Measurements from ENCODE around the gene KLF13. TPM values are rescaled to one million over a fixed set of nuclear protein-coding genes. Genes with fewer than 3 reads are reported as not detected.
A peak's percentile ranks its signal among the peaks of the same experiment; 100 is the strongest.

The KLF13 gene
- total and polyA plus RNA-seq, 7 donors, result 18.7 to 71.9 (median 25.0) TPM

DNA sequence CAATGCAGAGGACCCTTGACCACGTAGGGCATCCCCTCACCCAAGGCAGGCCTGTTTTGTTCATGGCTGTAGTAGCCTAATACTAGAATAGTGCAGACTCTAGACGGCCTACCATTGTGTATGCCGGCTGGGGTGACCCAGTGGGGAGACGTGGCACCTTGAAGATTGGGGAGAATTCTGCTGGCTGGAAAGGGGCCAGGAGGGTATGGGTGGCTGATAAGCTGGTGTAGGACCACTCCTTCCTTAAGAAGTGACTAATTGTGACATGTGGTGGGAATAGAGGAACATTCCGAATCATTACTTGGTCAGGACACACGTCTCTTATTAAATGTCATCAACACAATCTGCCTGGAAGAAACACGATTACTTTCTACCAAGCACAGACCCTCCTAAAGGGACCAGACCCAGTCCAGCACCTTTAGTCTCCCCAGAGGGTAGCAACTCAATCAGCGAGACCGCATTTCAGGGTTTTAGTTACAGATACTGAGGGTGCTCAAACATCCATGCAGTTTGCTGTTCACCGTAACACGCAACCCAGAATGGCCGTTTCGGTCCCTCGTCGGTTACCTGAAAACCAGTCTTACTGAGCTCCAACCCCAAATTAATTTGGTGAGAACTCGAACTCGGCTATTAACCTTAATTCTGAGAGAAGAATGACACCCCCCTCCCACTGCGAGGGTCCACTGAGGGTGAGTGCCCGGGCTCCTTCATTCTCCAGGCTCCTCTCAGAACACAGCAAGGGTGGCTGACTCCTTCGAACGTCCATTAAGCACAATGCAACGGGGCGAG lies 1.6 kb upstream of the KLF13 start:
- Histone ChIP-seq H3K36me3 (no peaks in the 10 kb centered on the region), H3K27ac (peak overlapping the region; percentile 99 to 100 (median 100)), H3K4me3 (peak overlapping the region; percentile 75 to 95 (median 82)), H3K9me3 (no peaks in the 10 kb centered on the region), H3K4me1 (peaks cover 0 to 27% (median 22%) of the 10 kb centered on the region in 4 donors), H3K27me3 (no peaks in the 10 kb centered on the region)
- 54 to 57% methylated on average over 23 of the region's 23 CpGs for WGBS, 2 donors
- no peak for DNase-seq
- intact Hi-C loops (cut with DNase I), result loop anchor here (1.0 to 5.0 kb wide), 3 partner anchors 68 to 333 kb away; partner anchors contain the start of gene MTMR10
- TF ChIP-seq, protein P1, sequence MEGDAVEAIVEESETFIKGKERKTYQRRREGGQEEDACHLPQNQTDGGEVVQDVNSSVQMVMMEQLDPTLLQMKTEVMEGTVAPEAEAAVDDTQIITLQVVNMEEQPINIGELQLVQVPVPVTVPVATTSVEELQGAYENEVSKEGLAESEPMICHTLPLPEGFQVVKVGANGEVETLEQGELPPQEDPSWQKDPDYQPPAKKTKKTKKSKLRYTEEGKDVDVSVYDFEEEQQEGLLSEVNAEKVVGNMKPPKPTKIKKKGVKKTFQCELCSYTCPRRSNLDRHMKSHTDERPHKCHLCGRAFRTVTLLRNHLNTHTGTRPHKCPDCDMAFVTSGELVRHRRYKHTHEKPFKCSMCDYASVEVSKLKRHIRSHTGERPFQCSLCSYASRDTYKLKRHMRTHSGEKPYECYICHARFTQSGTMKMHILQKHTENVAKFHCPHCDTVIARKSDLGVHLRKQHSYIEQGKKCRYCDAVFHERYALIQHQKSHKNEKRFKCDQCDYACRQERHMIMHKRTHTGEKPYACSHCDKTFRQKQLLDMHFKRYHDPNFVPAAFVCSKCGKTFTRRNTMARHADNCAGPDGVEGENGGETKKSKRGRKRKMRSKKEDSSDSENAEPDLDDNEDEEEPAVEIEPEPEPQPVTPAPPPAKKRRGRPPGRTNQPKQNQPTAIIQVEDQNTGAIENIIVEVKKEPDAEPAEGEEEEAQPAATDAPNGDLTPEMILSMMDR (IDR thresholded peaks at IDR 0.05), result no peak
- TF ChIP-seq POLR2AphosphoS5 (IDR thresholded peaks at IDR 0.05), result no peak
- TF ChIP-seq EP300 (IDR thresholded peaks at IDR 0.05), result no peak

DNA sequence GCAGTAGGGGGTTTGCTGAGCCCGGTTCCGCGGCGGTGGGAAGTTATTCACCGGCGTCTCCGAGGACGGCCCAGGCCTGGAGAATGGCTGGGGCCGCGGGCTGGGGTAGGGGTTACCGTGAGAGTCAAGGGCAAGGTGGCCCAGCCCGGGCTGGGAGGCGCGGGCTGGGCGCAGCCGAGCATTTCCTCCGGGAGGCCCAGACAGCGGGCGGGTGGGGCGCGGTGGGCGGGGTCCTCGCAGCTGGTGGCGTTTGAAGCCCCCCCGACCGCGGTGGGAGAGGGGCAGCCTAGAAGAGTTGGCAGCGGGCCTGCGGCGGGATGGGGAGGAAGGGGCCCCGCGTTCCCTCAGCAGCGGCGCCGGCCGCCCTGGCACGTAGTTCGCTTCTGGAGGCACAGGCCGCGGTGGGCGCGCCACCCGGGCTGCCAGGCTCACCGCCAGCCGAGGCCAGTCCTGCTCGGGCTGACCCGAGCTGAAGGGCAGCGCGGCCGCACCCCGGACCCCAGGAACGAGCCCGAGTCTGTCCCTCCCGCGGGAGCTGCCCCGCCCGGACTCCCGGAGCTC lies 960 bp upstream of the KLF13 start:
- peaks cover 0 to 34% (median 29%) of the 10 kb centered on the region in 4 donors for H3K4me1 ChIP-seq
- 0 to 1% methylated on average over 58 of the region's 58 CpGs for WGBS, 2 donors
- peak overlapping the region; percentile 99 to 100 (median 100) for H3K27ac ChIP-seq
- peak overlapping the region; percentile 75 to 95 (median 82) for H3K4me3 ChIP-seq
- H3K9me3 ChIP-seq, result no peaks in the 10 kb centered on the region
- DNase-seq, result peak; percentile 89
- no peaks in the 10 kb centered on the region for H3K36me3 ChIP-seq
- peak in 1 of 4 donors; percentile 53 for TF ChIP-seq POLR2AphosphoS5 (IDR thresholded peaks at IDR 0.05)
- TF ChIP-seq, protein P1 (IDR thresholded peaks at IDR 0.05), result no peak
- intact Hi-C loops (cut with DNase I), result loop anchor here (1.0 to 5.0 kb wide), 4 partner anchors 67 to 333 kb away; partner anchors contain the start of gene MTMR10
- H3K27me3 ChIP-seq, result no peaks in the 10 kb centered on the region

DNA sequence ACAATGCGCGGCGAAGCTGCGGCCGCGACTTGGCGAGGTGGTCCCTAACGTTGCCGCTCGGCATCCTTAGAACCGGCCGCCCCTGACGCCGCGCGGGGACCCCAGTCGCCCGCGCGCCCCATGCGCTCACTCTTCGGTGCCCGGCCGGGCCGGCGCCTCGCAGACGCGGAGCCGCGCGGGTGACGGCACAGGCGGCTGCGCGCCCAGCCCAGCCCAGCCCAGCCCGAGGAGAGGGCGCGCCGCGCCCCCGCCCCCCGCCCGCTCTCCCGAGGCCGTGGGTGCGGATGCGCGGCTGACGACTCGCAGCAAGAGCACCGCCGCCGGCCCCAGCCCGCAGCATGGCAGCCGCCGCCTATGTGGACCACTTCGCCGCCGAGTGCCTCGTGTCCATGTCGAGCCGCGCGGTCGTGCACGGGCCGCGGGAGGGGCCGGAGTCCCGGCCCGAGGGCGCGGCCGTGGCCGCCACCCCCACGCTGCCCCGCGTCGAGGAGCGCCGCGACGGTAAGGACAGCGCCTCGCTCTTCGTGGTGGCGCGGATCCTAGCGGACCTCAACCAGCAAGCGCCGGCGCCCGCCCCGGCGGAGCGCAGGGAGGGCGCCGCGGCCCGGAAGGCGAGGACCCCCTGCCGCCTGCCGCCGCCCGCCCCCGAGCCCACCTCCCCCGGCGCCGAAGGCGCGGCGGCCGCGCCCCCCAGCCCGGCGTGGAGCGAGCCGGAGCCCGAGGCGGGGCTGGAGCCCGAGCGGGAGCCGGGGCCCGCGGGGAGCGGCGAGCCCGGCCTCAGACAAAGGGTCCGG lies 437 bp downstream of the KLF13 start:
- peaks cover 0 to 47% (median 42%) of the 10 kb centered on the region in 4 donors for H3K4me1 ChIP-seq
- intact Hi-C loops (cut with DNase I), result loop anchor here (1.0 to 5.0 kb wide), 4 partner anchors 38 to 335 kb away; partner anchors contain the start of gene MTMR10
- peak overlapping the region; percentile 54 to 95 (median 80) for H3K4me3 ChIP-seq
- no peaks in the 10 kb centered on the region for H3K9me3 ChIP-seq
- H3K36me3 ChIP-seq, result no peaks in the 10 kb centered on the region
- peak; percentile 85 for DNase-seq
- peak overlapping the region; percentile 99 to 100 (median 100) for H3K27ac ChIP-seq
- 0 to 1% methylated on average over 130 of the region's 130 CpGs for WGBS, 2 donors
- TF ChIP-seq POLR2A (IDR thresholded peaks at IDR 0.05) (no peak), POLR2AphosphoS5 (IDR thresholded peaks at IDR 0.05) (peak; percentile 36 to 69 (median 52))
- H3K27me3 ChIP-seq, result no peaks in the 10 kb centered on the region

DNA sequence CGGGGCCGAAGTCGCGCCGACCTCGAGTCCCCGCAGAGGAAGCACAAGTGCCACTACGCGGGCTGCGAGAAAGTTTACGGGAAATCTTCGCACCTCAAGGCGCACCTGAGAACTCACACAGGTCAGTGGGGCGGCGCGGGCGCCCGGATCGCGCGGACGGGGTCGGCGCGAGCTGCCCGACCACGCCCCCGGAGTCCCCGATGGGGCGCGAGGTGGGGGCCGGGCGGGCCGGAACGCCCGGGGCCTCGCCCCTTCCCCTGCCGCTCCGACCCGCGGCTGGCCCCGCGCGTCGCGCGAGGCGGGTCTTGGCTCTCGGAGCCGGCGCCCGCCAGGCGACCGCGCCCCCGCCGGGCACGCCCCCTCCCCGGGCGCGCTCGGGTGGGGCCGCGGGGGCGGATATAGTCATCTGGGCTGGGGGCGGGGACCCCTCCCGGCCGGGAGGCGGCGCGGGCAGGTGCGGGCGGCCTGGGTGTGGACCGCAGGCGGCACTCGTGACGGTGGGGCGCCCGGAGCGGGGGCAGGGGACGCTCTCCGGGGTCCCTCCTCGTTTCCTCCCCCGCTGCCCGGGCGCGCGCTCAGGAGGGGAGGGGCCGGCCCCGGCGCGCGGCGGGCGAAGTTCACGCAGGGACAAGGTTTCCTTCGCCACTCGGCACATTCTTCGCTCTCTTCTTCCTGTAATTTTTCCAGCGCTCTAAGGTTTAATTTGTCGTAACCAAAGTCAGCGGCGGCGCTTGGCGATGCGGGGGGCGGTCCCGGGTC lies 1.2 kb downstream of the KLF13 start:
- Histone ChIP-seq H3K4me1 (peaks cover 0 to 55% (median 50%) of the 10 kb centered on the region in 4 donors), H3K36me3 (no peaks in the 10 kb centered on the region), H3K9me3 (no peaks in the 10 kb centered on the region), H3K4me3 (peak overlapping the region; percentile 55 to 95 (median 80)), H3K27me3 (no peaks in the 10 kb centered on the region), H3K27ac (peak overlapping the region; percentile 99 to 100 (median 100))
- peak; percentile 81 for DNase-seq
- no peak for TF ChIP-seq POLR2A (IDR thresholded peaks at IDR 0.05)
- TF ChIP-seq POLR2AphosphoS5 (IDR thresholded peaks at IDR 0.05), result peak in 3 of 4 donors; percentile 41 to 51 (median 44)
- intact Hi-C loops (cut with DNase I), result loop anchor here (1.0 to 5.0 kb wide), 5 partner anchors 25 to 336 kb away; partner anchors contain the start of gene MTMR10
- WGBS, 2 donors, result 0% methylated on average over 108 of the region's 108 CpGs

DNA sequence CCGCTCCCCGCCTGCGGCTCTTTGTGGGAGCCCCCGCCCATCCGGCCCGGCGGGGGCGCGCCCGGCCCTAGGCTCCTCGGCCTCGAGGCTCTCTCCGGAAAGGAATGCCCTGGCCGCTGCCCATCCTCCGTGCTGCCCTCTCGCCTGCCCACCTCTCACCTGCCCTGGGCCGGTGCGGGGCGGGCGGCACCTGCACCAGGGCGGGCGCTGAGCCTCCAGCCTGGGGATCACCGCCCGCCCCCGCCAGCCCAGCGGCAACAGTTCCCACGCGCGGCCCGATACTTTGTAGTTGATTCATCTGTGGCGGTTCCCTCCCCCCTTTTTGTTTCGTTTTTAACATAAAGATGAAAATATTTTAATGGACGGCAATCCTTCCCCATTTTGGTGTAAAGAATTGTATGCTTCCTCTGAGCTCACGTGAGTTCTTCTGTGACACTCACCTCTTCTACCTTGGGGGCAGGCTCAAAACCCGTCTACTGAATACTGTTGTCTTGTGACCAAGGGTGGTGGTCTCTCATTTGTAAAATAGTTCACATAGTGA lies 1.9 kb downstream of the KLF13 start:
- 0 to 1% methylated on average over 35 of the region's 35 CpGs for WGBS, 2 donors
- TF ChIP-seq, protein P1 (IDR thresholded peaks at IDR 0.05), result no peak
- TF ChIP-seq POLR2AphosphoS5 (IDR thresholded peaks at IDR 0.05) (no peak), POLR2A (IDR thresholded peaks at IDR 0.05) (no peak), EP300 (IDR thresholded peaks at IDR 0.05) (no peak)
- H3K4me3 ChIP-seq, result peak overlapping the region; percentile 55 to 95 (median 80)
- intact Hi-C loops (cut with DNase I), result loop anchor here (1.0 to 5.0 kb wide), 3 partner anchors 25 to 336 kb away; partner anchors contain the start of gene MTMR10
- no peaks in the 10 kb centered on the region for H3K27me3 ChIP-seq
- H3K4me1 ChIP-seq, result peaks cover 0 to 61% (median 56%) of the 10 kb centered on the region in 4 donors
- no peaks in the 10 kb centered on the region for H3K9me3 ChIP-seq
- no peaks in the 10 kb centered on the region for H3K36me3 ChIP-seq
- no peak for DNase-seq
- peak overlapping the region; percentile 99 to 100 (median 100) for H3K27ac ChIP-seq

All from sigmoid colon (tissue), 7 donors.